Prostate gland (tissue), 2 donors: ENCODE results near the gene KPNA4.

Experiments
- CTCF ChIP-seq, 4 experiments: fragments of 200-600 bp in 2 of 4; fragments of 450-650 bp in 2 of 4; sonication (generic) in 2 of 4; IDR thresholded peaks; 1 replicate in 3 of 4; 2 replicates in 1 of 4; pipeline ENCODE4 v1.5.1; 2016 to 2019; ENCODE audit warnings: antibody characterized with exemption in 4 of 4, mild to moderate bottlenecking in 2 of 4, moderate library complexity in 2 of 4
- POLR2A ChIP-seq: fragments of 450-650 bp; IDR thresholded peaks from one replicate; pipeline ENCODE4 v1.6.1; 2016; ENCODE audit warnings: antibody characterized with exemption, mild to moderate bottlenecking

- no peak for TF ChIP-seq CTCF (IDR thresholded peaks at IDR 0.05)
- TF ChIP-seq POLR2A = no peak
These were observed 116.3 kb downstream of the KPNA4 start for GRCh38 chr3:160448845-160449635.
